ENCODE measurements around the gene PAPPA2.

PAPPA2 gene

DNA sequence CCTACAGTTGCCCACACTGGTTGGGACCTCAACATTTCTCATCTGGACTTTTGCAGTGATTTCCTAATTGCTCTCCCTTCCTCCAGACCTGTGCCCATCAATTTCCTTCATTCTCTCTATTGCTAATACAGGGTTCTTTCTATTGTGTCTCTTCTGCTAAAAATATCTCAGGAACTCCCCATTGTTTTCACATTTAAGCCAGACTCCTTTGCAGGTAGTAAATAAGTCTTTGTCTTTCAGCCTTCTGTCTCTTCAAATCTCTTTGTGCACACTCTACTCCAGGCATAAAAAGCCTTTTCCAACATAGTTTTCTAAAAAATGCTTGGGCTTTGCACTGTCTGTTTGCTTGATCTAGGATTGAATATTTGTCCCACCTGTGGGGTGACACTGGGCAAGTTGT is 340.6 kb downstream of the PAPPA2 start:
- no peak overlapping the region for H3K4me2 ChIP-seq (ENCODE audit: low read length)
- no peak overlapping the region for H3K27ac ChIP-seq
- no peaks in the 10 kb centered on the region for H3K36me3 ChIP-seq (ENCODE audit: control insufficient read depth, insufficient read depth, low read length)
- no peak overlapping the region for H3K9ac ChIP-seq
- no peaks in the 10 kb centered on the region for H3K4me1 ChIP-seq
- H3K79me2 ChIP-seq, result no peaks in the 10 kb centered on the region
- TF ChIP-seq CTCF (IDR thresholded peaks at IDR 0.05), result no peak
- H2AFZ ChIP-seq, result no peak overlapping the region
- no peak overlapping the region for H3K4me3 ChIP-seq (ENCODE audit: low read depth, low read length)
- no peaks in the 10 kb centered on the region for H3K27me3 ChIP-seq (ENCODE audit: control insufficient read depth, insufficient read depth, low read length)
- H3K9me3 ChIP-seq (ENCODE audit: control insufficient read depth, low read length), result no peaks in the 10 kb centered on the region

GRCh38 chr1:176809292-176809691 is 346.3 kb downstream of the PAPPA2 start:
- Histone ChIP-seq H3K36me3 (ENCODE audit: control insufficient read depth, insufficient read depth, low read length) (no peaks in the 10 kb centered on the region), H3K4me2 (ENCODE audit: low read length) (no peak overlapping the region), H3K27me3 (ENCODE audit: control insufficient read depth, insufficient read depth, low read length) (no peaks in the 10 kb centered on the region), H3K9ac (no peak overlapping the region), H3K4me3 (ENCODE audit: low read depth, low read length) (no peak overlapping the region), H3K4me1 (no peaks in the 10 kb centered on the region), H3K79me2 (no peaks in the 10 kb centered on the region), H2AFZ (no peak overlapping the region), H3K27ac (no peak overlapping the region), H3K9me3 (ENCODE audit: control insufficient read depth, low read length) (no peaks in the 10 kb centered on the region)
- no peak for TF ChIP-seq CTCF (IDR thresholded peaks at IDR 0.05)

DNA sequence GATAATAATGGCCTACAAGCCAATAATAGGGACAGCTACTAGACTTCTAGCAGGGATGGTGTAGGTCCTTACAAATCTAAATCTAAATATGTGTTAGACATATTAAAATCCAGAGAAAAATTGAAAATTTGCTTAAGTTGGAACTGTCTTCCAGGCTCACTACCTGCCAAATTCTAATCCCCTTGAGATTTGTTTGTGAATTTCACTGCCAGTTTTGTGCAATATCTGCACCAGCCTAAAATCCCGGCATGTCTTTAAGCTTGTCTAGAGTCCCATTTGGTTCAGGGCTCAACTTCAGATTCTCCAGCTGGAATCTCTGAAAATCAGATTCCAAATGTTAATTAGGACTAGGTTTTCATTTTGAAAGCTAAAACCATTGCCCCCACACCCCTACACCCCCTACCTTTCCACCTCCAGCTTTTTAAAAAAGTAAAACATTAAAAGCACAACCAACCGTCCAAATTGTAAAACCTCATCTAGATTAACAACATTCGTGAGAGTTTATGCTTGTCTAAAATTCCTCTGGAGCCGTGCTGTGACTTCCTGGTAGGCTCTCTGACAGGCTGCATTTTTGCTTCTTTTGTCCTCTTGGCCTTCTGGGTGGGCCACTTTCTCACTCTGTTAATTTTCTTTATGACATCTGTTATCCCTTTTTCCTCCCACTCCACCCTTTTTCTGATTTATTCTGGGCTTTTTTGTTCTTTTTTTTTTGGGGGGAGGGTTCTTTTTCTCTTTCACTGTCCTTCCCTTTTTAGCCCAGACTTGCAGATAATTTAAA is 348.7 kb downstream of the PAPPA2 start:
- Histone ChIP-seq H3K27ac (no peak overlapping the region), H3K27me3 (ENCODE audit: control insufficient read depth, insufficient read depth, low read length) (no peaks in the 10 kb centered on the region), H3K4me1 (no peaks in the 10 kb centered on the region)

GRCh38 chr1:176815621-176816020 is 352.6 kb downstream of the PAPPA2 start:
- no peaks in the 10 kb centered on the region for H3K4me1 ChIP-seq
- no peak overlapping the region for H3K9ac ChIP-seq
- no peak for TF ChIP-seq CTCF (IDR thresholded peaks at IDR 0.05)
- H3K36me3 ChIP-seq (ENCODE audit: control insufficient read depth, insufficient read depth, low read length), result no peaks in the 10 kb centered on the region
- H3K4me2 ChIP-seq (ENCODE audit: low read length), result no peak overlapping the region
- H3K27ac ChIP-seq, result no peak overlapping the region
- H3K79me2 ChIP-seq, result no peaks in the 10 kb centered on the region
- H3K9me3 ChIP-seq (ENCODE audit: control insufficient read depth, low read length), result no peaks in the 10 kb centered on the region
- peaks cover under 1% of the 10 kb centered on the region for H3K27me3 ChIP-seq (ENCODE audit: control insufficient read depth, insufficient read depth, low read length)
- no peak overlapping the region for H2AFZ ChIP-seq
- H3K4me3 ChIP-seq (ENCODE audit: low read depth, low read length), result no peak overlapping the region

More for the DNA sequence above, 348.7 kb downstream of the PAPPA2 start:
- Histone ChIP-seq H3K9ac (no peak overlapping the region), H3K4me2 (ENCODE audit: low read length) (no peak overlapping the region), H2AFZ (no peak overlapping the region), H3K79me2 (no peaks in the 10 kb centered on the region), H3K36me3 (ENCODE audit: control insufficient read depth, insufficient read depth, low read length) (no peaks in the 10 kb centered on the region), H3K4me3 (ENCODE audit: low read depth, low read length) (no peak overlapping the region), H3K9me3 (ENCODE audit: control insufficient read depth, low read length) (no peaks in the 10 kb centered on the region)
- no peak for TF ChIP-seq CTCF (IDR thresholded peaks at IDR 0.05)

DNA sequence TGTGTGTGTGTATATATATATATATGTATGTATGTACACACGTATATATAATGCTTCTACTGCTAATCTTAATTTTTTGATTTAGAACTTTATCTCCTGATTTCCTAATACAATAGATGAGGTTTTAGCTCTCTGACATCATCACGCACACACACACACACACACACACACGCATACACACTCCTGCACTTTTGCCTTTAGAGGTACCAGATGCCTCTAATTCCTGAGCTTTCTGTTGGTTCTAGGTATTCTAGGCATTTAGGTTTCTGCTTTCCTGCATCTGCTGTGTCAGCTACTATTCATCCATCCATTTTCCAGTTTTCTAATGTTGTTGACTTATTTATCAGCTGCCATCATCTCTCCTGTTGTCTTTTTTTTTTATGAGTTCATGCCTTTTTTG is 353.3 kb downstream of the PAPPA2 start:
- Histone ChIP-seq H3K79me2 (no peaks in the 10 kb centered on the region), H3K9ac (no peak overlapping the region), H3K27ac (no peak overlapping the region), H2AFZ (no peak overlapping the region), H3K4me2 (ENCODE audit: low read length) (no peak overlapping the region), H3K9me3 (ENCODE audit: control insufficient read depth, low read length) (no peaks in the 10 kb centered on the region), H3K27me3 (ENCODE audit: control insufficient read depth, insufficient read depth, low read length) (peaks cover 3% of the 10 kb centered on the region), H3K36me3 (ENCODE audit: control insufficient read depth, insufficient read depth, low read length) (no peaks in the 10 kb centered on the region), H3K4me1 (no peaks in the 10 kb centered on the region), H3K4me3 (ENCODE audit: low read depth, low read length) (no peak overlapping the region)
- TF ChIP-seq CTCF (IDR thresholded peaks at IDR 0.05), result no peak
